Measurements from ENCODE around the gene TMC8.
A peak's percentile ranks its signal among the peaks of the same experiment; 100 is the strongest.
"Not testable (repeated sequence)": the region's sequence is repeated elsewhere in the genome, so short reads cannot be mapped to it uniquely, and the experiment has no call there.

The TMC8 gene

DNA sequence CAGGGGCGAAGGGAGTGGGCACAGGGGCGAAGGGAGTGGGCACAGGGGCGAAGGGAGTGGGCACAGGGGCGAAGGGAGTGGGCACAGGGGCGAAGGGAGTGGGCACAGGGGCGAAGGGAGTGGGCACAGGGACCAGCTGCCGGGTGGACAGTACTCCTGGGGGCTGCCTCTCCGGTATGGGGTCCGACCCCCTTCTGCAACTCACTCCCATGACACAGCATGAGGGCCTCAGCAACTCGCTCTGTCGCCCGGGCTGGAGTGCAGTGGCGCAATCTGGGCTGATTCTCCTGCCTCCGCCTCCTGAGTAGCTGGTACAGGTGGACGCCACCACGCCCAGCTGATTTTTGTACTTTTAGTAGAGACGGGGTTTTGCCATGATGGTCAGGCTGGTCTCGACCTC is 14.8 kb upstream of the TMC8 start:
- Mint-ChIP-seq H3K36me3 (ENCODE audit: low read depth) (peaks cover 40% of the 10 kb centered on the region), H3K4me1 (ENCODE audit: low read depth) (peaks cover 42% of the 10 kb centered on the region)
- not testable (repeated sequence) for H3K27ac Mint-ChIP-seq, H3K27me3 Mint-ChIP-seq, H3K9me3 Mint-ChIP-seq, H3K4me3 Mint-ChIP-seq

DNA sequence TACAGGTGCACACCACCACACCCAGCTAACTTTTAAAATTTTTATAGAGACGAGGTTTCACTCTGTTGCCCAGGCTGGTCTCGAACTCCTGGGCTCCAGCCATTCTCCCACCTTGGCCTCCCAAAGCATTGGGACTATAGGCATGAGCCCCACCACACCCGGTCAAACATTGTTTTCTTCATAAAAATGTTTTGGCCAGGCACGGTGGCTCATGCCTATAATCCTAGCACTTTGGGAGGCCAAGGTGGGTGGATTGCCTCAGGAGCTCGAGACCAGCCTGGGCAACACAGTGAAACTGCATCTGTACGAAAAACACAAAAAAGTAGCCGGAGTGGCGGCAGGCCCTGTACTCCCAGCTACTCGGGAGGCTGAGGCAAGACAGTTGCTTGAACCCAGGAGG is 14.2 kb upstream of the TMC8 start:
- H3K4me3 Mint-ChIP-seq: no peak overlapping the region
- no peaks in the 10 kb centered on the region for H3K9me3 Mint-ChIP-seq
- peaks cover 48% of the 10 kb centered on the region for H3K4me1 Mint-ChIP-seq (ENCODE audit: low read depth)
- peaks cover 35% of the 10 kb centered on the region for H3K36me3 Mint-ChIP-seq (ENCODE audit: low read depth)
- H3K27ac Mint-ChIP-seq: no peak overlapping the region
- H3K27me3 Mint-ChIP-seq: no peaks in the 10 kb centered on the region

DNA sequence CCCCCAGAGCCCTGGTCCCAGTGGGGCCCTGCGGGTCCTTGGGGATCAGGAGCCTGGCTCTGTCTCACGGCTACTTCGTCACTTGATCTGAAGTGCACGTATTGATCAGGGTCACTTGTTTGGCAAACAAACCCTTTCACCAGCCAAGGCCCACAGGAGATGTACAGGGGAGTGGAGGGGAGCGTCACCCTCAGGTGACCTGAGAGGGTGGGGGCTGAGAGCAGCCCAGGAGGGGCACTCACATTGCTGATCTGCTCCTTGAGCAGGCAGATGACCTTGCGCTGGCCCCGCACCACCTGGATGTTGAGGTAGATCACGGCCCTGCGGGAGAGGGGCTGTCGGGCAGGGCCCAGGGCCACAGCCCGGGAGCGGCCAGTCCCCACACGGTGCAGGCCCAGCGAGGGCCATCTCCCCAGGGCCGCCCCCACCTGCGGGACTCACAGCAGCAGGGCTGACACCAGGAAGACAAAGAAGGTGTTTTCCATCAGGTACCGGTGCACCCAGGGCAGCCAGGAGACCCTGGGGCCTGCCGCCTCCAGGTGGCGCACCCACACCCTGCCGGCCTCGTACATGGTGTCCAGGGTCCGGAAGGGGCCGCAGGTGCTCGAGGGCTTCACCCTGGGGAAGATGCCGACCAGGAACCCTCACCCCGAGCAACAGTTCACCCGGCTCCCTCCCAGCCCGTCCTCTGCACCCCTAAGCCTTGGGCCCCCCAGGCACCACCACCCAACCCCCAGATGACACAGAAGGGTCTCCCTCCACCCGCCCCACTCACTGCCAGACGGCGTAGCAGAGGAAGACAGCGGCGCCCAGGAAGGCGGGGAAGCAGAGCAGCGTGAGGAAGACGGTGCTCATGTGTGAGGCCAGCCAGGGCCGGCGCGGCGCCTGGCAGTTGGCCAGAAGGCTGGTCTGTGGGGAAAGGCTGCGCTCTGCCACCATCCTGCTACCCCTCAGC is 13.3 kb upstream of the TMC8 start:
- no peak overlapping the region for H3K27ac Mint-ChIP-seq
- no peaks in the 10 kb centered on the region for H3K9me3 Mint-ChIP-seq
- H3K4me1 Mint-ChIP-seq (ENCODE audit: low read depth): peaks cover 57% of the 10 kb centered on the region
- H3K4me3 Mint-ChIP-seq: no peak overlapping the region
- H3K27me3 Mint-ChIP-seq: no peaks in the 10 kb centered on the region
- H3K36me3 Mint-ChIP-seq (ENCODE audit: low read depth): peaks cover 40% of the 10 kb centered on the region

DNA sequence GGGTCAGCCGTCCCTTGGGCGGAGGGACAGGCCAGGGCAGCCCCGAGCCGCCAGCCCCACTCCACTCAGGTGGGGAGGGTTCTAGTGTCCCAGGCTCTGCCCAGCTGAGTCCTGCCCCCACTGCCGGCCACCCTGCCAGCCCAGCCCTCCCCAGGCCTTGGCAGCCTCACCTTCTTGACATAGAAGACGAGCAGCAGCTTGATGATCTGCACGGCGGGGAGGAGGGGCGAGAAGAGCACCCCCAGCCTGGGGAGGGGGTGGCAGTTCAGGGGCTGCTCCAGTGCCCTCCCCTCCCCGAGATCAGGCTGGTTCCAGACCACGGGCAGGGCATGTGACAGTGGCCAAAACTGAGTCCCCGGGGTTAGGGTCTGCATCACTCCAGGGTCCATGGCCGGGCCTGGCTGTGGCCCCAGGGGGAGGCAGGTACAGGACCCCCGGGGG is 11.8 kb upstream of the TMC8 start:
- H3K27ac Mint-ChIP-seq: no peak overlapping the region
- H3K9me3 Mint-ChIP-seq: no peaks in the 10 kb centered on the region
- peaks cover 44% of the 10 kb centered on the region for H3K36me3 Mint-ChIP-seq (ENCODE audit: low read depth)
- H3K4me3 Mint-ChIP-seq: no peak overlapping the region
- H3K27me3 Mint-ChIP-seq: no peaks in the 10 kb centered on the region
- H3K4me1 Mint-ChIP-seq (ENCODE audit: low read depth): peaks cover 57% of the 10 kb centered on the region

DNA sequence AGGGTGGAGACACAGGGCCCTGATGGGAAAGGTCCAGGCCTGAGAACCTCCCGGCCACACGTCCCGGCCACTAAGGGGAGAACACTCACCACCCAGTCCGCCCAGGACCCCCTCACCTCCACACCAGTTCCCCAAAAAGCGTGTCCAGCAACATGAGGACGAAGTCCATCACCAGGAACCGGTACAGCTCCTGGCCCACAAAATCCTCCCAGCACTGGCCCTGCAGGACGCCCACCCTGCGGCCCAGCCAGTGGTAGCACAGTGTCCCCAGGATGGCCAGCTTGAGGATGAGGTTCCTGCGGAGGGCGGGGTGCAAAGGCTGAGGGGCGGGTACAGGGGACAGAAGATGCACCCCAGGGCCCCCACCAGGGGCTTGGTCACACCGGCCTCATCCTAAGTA is 10.0 kb upstream of the TMC8 start:
- Mint-ChIP-seq H3K4me3 (no peak overlapping the region), H3K9me3 (no peaks in the 10 kb centered on the region), H3K27me3 (no peaks in the 10 kb centered on the region), H3K4me1 (ENCODE audit: low read depth) (peaks cover 61% of the 10 kb centered on the region), H3K36me3 (ENCODE audit: low read depth) (peaks cover 37% of the 10 kb centered on the region), H3K27ac (no peak overlapping the region)

DNA sequence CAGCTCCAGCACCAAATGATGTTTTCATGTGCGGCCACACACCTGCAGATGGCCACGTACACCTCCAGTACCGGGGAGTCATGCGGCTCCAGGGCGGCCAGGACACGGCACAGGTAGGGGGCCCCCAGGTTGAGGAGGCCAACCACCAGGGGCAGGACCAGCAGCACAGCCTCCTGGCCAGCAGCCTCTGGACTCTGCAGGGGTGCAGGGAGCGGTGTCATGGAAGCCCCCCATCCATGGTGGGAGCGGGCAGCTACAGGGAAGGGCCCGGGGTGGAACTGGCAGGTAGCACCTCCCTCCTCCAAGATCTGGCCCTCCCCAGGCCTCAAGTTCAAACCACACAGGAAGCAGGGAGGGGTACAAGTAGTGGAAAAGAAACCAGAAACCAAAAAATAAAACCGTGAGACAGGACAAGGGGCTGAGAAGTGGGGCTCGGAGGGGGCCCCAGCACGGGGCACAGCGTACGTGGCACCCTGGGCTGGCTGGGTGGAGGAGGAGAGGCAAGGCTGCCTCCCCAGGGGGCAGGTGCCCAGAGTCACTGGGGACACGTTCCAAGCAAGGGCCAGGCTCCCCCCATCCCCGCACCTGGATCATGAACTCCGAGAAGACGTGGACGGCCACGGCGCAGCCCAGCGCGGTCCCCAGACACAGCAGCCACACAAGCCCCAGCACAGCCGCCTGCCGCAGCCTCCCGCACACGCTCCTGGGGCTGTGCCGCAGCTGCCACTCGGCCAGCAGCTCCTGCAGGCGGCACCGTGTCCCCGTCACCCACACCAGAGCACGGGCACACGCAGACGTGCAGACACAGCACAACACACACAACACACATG is 9.4 kb upstream of the TMC8 start:
- H3K27me3 Mint-ChIP-seq: no peaks in the 10 kb centered on the region
- peak overlapping the region; percentile 72 for H3K4me3 Mint-ChIP-seq
- peaks cover 66% of the 10 kb centered on the region for H3K4me1 Mint-ChIP-seq (ENCODE audit: low read depth)
- peaks cover 37% of the 10 kb centered on the region for H3K36me3 Mint-ChIP-seq (ENCODE audit: low read depth)
- H3K9me3 Mint-ChIP-seq: no peaks in the 10 kb centered on the region
- H3K27ac Mint-ChIP-seq: peak overlapping the region; percentile 85

DNA sequence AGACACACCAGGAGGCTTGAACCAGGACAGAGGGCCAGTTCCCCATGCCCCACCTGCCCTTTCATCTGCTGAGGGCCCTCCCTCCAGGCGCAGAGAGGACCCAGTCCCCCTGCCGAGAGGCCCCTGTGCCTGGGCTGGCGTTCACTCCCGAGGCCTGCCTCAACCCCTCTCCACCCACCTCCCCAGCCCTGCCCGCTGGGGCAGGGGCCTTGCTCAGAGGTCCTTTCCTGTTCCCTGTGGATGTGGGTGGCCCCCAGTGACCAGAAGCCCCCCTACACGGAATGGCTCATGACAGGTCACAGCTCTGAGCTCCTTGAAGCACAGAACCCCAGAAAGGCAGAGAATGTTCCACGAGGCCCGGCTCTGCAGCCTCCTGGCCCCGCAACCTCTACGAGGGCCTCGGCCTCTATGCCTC is 8.8 kb upstream of the TMC8 start:
- peak overlapping the region; percentile 85 for H3K27ac Mint-ChIP-seq
- H3K4me3 Mint-ChIP-seq: peak overlapping the region; percentile 72
- H3K27me3 Mint-ChIP-seq: no peaks in the 10 kb centered on the region
- peaks cover 34% of the 10 kb centered on the region for H3K36me3 Mint-ChIP-seq (ENCODE audit: low read depth)
- no peaks in the 10 kb centered on the region for H3K9me3 Mint-ChIP-seq
- peaks cover 72% of the 10 kb centered on the region for H3K4me1 Mint-ChIP-seq (ENCODE audit: low read depth)

DNA sequence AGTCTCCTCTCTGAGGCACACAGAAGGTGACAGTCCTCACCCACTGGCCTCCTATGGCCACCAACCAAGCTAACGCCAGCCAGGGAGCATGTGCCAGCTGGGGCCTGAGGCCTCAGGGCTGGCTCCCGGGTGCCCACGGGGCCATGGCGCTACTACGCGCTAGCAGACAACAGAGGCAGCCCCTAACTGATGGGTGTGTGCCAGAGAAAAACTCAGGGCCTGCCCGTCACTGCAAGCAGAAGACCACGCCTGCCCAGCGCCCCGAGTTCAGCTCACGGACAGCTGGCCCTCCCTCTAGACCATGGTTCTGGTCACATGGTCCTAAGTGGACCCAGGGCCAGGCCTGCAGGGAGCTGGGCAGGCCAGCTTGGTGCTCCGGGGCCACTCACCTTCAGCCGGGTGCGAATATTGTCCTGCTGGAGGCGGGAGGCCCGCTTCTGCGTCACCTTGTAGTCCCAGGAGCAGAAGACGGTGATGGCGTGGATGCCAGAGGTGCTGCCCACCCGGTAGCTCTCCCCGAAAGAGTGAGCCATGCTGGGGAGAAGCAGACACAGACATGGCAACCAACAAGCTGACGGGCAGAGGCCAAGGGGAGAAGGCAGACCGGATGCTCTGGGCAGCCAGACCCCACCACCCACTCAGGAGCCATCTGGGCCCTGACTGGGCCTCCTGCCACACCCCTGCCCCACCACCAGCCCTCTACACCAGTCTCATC is 8.2 kb upstream of the TMC8 start:
- Mint-ChIP-seq H3K27me3 (no peaks in the 10 kb centered on the region), H3K4me3 (peak overlapping the region; percentile 72), H3K9me3 (no peaks in the 10 kb centered on the region), H3K27ac (peak overlapping the region; percentile 85), H3K4me1 (ENCODE audit: low read depth) (peaks cover 76% of the 10 kb centered on the region), H3K36me3 (ENCODE audit: low read depth) (peaks cover 31% of the 10 kb centered on the region)

DNA sequence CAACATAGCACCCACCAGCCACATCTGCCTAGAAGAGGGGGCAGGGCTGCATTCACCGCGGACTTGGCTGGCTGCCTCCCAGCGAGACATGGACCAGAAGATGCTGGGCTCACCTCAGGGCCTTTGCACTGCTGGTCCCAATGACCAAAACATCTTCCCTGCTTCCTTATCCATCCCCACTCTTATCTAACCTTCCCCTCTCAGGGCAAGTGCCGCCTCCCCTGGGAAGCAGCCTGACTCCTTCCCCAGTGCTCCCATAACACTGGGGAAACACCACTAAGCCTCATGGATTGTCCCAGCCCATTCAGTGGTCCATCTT is 7.7 kb upstream of the TMC8 start:
- peak overlapping the region; percentile 39 for H3K27ac Mint-ChIP-seq
- peak overlapping the region; percentile 57 for H3K4me3 Mint-ChIP-seq
- no peaks in the 10 kb centered on the region for H3K27me3 Mint-ChIP-seq
- peaks cover 30% of the 10 kb centered on the region for H3K36me3 Mint-ChIP-seq (ENCODE audit: low read depth)
- H3K4me1 Mint-ChIP-seq (ENCODE audit: low read depth): peaks cover 73% of the 10 kb centered on the region
- H3K9me3 Mint-ChIP-seq: no peaks in the 10 kb centered on the region

DNA sequence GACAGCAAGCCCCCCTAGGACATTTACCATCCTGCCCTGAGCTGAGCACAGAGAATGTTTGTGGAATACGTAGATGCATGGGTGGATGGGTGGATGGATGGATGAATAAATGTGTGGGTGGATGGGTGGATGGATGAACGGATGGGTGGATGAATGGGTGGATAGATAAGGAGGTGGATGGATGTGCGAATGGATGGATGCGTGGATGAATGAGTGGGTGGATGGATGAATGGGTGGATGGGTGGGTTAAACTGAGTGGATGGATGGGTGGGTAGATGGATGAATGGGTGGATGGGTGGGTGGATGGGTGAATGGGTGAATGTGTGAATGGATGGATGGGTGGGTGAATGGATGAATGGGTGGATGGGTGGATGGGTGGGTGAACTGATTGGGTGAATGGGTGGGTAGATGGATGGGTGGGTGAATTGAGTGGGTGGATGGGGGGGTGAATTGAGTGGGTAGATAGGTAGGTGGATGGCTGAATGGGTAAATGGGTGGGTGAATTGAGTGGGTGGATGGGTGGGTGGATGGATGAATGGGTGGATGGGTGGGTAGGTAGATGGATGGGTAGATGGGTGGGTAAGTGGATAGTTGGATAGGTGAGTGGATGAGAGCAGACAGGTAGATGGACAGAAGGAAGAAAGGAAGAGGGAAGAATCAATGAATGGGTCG is 7.2 kb upstream of the TMC8 start:
- Mint-ChIP-seq H3K4me1 (ENCODE audit: low read depth) (peaks cover 70% of the 10 kb centered on the region), H3K27ac (peak overlapping the region; percentile 52), H3K36me3 (ENCODE audit: low read depth) (peaks cover 27% of the 10 kb centered on the region), H3K27me3 (no peaks in the 10 kb centered on the region), H3K4me3 (peak overlapping the region; percentile 57), H3K9me3 (no peaks in the 10 kb centered on the region)

DNA sequence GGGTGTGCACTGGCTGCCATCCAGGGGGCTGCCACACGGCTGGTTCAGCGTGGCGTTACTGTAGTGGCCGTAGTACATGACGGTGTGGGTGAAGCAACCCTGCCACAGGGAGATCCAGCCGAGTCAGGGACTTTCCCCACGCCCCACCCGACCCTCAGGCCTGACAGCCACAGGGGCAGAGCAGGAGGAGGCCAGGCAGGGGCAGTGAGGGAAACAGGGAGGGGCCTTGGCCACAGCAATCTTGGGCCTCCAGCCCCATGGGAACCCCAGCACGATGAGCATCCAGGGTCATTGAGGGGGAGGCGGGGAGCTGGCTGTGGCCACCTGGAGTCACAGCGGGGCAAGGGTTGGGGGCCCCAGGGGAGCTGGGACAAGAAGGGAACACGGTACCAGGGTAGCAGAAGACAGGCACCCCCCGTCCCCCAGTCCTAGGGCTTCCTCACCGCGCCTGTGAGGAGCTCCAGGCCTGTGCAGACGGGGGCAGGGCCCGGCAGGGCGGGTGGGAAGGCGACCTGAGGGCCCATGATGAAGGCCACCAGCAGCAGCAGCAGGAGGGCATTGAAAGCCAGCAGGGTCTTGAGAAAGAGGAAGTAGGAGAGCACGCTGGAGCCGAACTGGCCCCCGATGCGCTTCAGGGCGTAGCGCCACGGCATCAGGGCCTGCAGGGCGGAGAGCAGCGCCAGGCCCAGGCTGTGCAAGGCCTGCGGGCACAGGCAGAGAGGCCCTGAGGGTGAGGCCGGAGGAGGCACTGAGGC is 6.3 kb upstream of the TMC8 start:
- Mint-ChIP-seq H3K36me3 (ENCODE audit: low read depth) (peaks cover 27% of the 10 kb centered on the region), H3K4me1 (ENCODE audit: low read depth) (peaks cover 75% of the 10 kb centered on the region), H3K27ac (peak overlapping the region; percentile 52), H3K27me3 (no peaks in the 10 kb centered on the region), H3K9me3 (no peaks in the 10 kb centered on the region), H3K4me3 (peak overlapping the region; percentile 53)

DNA sequence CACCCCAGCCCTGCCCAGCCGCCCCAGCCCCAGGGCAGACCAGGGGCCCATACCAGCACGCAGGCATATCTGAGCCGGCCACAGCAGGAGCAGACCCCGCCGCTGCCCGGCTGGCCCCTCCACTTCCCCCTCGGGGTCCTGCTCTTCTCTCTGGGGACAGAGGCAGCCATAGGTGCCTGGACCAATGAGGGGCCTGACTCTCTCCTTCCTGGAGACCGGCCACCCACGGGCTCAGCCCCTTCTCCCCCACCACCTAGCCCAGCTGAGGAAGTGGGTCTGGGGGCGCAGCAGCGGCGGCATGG is 5.8 kb upstream of the TMC8 start:
- no peak overlapping the region for H3K27ac Mint-ChIP-seq
- H3K4me3 Mint-ChIP-seq: peak overlapping the region; percentile 89

DNA sequence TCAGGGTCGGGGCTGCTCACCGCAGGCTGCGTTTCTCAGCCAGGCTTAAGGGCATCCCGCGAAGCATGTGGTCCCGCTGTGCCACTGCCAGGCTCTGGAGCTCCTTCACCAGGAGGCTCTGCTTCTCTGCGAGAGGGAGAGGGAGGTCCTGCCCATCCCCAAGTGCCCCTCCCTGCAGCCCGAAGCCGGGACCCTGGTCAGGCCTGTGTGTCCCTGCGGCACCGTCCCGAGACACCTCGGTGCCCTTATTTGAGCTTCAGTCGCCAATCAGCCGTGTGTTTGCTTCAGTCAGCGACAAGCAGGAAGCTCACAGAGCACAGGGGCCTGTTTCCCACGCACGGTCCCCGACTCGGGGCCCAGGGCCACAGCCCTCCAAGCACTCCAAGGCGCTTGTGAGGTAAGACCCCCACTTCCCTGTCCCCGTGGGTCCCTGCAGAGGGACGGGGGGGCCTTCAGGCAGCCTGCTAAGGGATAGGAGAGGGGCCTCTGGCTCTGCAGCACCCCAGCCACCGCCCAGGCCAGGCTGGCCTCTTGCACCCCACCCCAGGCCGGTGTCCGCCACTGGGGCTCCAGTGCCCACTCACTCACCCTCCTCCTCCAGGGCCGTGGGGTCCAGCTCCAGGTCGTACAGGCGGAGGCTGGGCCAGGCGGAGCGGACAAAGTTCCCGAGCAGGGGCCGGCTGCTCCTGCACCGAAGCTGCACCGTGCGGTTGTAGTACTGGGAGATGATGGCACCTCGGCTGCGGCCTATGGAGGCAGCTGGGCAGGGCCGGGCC is 5.2 kb upstream of the TMC8 start:
- no peaks in the 10 kb centered on the region for H3K27me3 Mint-ChIP-seq
- H3K36me3 Mint-ChIP-seq (ENCODE audit: low read depth): peaks cover 25% of the 10 kb centered on the region
- no peaks in the 10 kb centered on the region for H3K9me3 Mint-ChIP-seq
- H3K27ac Mint-ChIP-seq: no peak overlapping the region
- peak overlapping the region; percentile 89 for H3K4me3 Mint-ChIP-seq
- H3K4me1 Mint-ChIP-seq (ENCODE audit: low read depth): peaks cover 82% of the 10 kb centered on the region

More for the DNA sequence above, 5.8 kb upstream of the TMC8 start:
- H3K27me3 Mint-ChIP-seq: no peaks in the 10 kb centered on the region
- peaks cover 79% of the 10 kb centered on the region for H3K4me1 Mint-ChIP-seq (ENCODE audit: low read depth)
- no peaks in the 10 kb centered on the region for H3K9me3 Mint-ChIP-seq
- peaks cover 27% of the 10 kb centered on the region for H3K36me3 Mint-ChIP-seq (ENCODE audit: low read depth)

Data from stimulated activated naive CD8-positive, alpha-beta T cell treated with anti-CD3 and anti-CD28 coated beads, Interleukin-15, Interleukin-2, amounts not matched to agents 100 ng/mL and 50 ng/mL, for 24 hours (primary cell).